GM04503 (cell line): ENCODE data around the gene ATP5PD.
A peak's percentile ranks its signal among the peaks of the same experiment; 100 is the strongest.
"Not testable (repeated sequence)": the region's sequence is repeated elsewhere in the genome, so short reads cannot be mapped to it uniquely, and the experiment has no call there.

Experiments used
- DNase-seq: peaks from one replicate; pipeline ENCODE4 v3.0.0-alpha.2; 2012; ENCODE audit warnings: low read depth

Gene ATP5PD

DNA sequence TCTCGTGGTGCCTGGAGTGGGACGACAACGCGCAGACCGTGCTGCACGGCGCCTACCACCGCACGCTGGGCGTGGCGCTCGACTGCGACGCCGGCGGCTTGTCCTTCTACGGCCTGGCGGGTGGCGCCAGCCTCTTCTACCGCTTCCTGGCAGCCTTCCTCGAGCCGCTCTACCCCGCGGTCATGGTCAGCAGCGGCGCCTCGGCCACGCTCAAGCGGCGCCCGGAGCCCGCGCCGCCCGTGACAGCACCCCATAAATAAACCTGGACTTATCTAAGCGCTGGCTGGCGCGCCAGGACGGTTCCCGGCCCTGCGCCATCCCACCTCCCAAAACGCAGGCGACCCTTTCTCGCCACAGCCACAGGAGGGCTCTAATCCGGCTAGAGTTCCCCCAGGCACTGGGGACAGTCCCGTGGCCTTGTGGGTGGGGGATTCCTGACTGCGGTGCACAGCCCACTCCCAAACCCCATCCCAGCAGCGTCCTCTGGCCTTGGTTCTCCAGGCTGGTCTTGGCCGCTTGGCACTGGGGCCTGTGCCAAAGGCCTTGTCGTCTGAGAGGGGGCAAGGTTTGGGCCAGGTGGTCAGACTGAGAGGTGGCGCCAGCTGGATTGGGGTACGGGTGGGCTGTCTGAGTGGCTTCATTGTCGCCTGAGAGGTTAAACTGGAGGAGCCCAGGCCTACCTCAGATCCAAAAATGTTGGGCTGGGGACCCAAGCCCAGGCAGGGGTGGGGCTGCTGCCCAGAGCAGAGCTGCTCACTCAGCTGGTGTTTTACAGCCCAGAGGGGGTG is 30.9 kb upstream of the ATP5PD start:
- DNase-seq = no peak

DNA sequence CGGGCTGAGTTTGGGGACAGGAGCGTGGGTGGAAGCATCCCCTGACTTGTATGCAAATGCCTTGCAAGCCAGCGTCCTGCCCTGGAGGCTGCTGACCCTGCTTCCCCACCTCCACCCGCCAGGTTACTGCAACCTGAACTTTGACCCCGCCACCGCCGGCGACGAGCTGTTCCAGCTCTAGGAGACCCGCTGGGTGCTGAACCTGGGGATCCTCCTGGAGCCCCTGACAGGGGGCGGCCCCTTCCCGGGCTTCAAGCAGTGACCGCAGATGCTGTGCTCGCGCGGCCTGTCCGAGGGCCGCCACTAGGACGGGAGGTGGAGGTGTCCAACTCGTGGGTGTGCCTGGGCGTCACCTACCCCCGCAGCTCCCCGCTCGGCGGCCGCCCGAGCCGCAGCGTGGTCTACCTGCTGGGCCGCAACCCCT is 30.3 kb upstream of the ATP5PD start:
- DNase-seq = no peak

DNA sequence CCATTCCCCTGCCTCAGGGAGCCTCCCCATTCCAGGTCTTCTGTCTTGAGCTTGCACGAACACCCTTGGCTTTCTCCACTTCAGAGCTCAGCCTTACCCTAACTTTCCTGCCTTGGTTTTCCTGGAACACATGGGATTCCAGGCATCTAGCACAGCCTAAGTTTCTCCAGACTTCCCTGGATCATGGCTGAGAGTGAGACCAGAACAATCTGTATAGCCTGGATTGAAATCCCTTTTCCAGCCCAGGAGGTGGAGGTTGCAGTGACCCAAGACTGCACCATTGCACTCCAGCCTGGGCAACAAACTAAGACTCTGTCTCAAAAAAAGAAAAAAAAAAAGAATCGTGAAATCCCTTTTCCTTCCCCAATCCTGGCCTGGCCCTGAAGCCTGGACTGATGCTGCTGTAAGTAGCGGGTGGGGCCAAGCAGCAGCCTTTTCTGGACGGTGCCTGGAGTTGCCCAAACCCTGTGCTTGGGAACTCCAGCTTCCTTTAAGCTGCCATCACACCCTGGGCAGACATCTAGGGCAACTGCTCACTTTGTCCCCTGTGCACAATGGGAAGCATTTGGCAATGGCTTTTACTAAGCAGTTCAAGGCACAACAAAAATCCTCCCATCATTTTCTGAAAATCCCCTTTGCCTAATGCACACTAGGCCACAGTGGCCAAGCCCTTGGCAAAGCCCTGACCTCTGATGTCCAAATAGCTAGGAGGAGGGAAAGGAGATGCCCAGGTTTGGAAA is 29.0 kb upstream of the ATP5PD start:
- DNase-seq = no peak

DNA sequence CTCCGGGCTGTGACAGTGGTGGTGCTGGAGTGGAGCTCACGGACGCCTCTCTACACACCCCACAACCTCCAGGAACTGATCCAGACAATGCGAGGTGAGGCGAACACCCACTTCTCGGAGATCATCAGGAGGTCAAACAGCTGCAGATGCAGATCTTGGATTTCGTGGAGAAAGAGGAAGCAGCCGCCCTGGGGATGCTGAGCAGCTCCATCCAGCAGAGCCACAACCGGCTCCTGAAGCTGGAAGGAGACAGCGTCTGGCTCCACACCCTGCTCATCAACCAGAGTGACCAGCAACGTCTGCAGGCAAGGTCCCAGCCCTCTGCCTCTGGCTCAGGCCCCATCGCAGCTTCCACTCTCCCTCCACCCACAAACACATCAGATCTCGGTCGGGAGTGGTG is 27.8 kb upstream of the ATP5PD start:
- DNase-seq = no peak

DNA sequence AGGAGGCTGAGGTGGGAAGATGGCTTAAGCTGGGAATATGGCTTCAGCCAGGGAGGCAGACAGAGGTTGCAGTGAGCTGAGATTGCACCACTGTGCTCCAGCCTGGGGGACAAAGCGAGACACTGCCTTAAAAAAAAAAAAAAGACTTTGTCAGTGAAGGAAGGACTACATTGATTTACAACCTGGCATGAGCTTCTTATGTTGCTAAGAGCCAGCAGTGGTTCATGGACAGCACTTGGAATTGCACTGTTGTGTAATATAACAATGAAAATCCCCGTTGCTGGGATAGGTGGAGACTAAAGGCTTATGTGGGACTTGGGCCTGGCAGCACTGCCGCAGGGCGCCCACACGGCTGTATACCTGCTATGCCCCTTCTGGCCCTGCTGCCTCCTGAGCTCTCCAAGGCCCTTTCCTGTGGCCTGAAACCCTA is 26.9 kb upstream of the ATP5PD start:
- peak; percentile 74 for DNase-seq

DNA sequence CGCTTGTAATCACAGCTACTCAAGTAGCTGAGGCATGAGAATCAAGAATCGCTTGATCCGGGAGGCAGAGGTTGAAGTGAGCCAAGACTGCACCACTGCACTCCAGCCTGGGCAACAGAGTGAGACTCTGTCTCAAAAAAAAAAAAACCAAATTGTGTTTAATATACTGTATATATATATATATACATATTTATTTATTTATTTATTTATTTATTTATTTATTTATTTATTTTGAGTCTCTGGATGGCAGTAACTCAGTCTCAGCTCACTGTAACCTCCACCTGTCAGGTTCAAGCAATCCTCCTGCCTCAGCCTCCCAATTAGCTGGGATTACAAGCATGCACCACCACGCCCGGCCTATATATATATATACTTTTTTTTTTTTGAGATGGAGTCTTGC is 26.1 kb upstream of the ATP5PD start:
- not testable (repeated sequence) for DNase-seq

DNA sequence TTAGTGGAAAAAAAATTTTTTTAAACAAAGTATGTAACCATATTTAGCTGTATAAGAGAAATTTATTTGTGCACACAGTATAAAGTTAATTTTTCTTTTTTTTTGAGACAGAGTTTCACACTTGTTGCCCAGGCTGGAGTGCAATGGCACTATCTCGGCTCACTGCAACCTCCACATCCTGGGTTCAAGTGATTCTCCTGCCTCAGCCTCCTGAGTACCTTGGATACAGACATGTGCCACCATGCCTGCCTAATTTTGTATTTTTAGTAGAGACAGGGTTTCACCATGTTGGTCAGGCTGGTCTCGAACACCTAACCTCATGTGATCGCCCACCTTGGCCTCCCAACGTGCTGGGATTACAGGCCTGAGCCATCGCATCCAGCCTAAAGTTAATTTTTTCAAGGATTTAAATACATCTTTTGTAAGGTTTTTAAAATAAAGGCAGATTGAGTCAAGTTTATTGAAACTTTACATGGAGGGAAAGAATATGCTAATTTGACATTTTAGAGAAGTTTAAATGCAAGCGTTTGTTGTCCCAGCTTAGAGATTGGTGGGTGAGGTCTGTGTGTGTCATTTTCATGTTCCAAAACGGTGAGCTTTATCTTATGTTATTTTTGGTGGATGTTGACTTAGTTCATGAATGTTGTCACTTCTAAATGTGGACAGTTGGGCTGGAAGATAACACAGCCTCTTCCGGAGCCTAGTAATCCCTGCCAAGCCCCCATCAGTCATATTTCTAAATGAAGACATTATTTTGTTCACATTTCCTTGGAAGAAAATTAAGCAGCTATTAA is 24.9 kb upstream of the ATP5PD start:
- not testable (repeated sequence) for DNase-seq

DNA sequence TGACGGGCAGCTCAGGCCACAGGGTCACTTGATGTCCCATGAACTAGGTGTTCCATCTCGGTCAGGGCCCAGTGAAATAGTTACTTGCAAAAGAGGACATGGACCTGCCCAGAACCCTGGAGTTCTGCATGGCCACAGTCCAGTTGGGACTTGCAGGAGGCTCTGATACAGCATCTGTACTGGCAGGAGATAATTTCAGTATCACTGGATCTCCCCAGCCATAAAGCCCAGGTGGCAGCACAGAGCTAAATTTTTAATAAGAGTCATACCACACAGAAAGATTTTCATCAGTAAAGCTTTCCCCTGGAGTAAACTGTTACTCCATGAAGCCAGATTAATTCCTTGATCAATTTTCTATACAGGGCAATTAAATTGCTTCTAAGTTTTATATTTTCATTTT is 23.0 kb upstream of the ATP5PD start:
- DNase-seq = no peak

DNA sequence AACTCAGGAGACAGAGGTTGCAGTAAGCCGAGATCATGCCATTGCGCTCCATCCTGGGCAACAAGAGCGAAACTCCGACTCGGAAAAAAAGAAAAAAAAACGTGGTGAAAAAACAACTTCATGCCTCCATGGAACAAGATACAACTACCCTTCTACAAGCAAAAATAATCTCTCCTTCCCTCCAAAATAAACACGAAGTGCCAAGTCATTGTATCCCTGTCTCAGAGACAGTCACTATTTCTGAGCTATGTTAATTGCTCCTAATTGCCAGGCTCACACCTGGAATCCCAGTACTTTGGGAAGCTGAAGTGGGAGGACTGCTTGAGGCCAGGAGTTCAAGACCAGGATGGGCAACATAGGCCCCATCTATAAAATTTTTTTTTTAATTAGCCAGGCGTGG is 22.0 kb upstream of the ATP5PD start:
- DNase-seq = no peak

DNA sequence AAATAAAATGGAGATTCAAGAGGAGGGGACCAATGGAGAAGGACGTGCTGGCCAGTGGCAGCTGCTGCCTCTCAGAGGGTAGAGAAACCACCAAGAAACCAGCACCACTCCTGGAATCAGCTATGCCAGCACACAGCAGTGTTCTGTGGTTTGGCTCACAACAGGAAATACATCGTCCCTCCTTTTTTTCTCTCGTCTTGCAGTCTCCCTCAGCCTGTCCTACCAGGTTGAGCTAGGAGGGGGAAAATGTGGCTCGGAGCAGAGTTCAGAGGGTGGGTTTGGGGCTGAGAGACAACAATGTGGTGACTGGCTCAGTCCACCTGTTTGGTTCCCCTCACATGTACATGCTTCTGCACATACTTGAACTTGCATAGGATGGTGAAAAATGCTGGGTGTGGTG is 21.1 kb upstream of the ATP5PD start:
- DNase-seq = no peak

DNA sequence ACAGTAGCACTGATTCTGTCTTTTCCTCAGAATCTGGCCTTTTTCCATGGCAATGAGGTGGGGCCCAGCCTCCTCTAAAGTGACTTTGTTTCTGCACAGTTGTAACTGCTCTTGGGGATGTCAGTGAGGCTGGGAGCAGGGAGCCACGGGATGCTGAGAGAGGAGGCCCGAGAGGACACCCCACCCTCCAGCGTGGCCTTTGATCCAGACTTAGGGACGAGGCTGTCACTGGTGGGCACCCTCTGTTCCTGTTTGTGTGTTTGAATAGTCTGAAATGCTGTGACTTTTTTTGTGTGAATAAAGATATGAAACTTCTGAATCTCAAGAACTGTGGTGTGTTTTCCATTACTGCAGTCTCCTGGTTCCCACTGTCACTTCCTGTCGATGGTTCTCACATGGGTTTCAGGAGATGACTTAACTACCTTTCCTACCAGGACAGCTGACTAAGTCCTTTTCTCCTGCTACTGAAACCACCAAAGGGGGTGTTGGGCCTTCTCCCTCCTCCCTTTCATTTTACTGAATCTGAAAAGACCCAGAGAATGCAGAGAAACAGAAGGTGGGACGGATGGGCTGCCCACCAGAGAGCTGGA is 18.9 kb upstream of the ATP5PD start:
- DNase-seq = no peak

DNA sequence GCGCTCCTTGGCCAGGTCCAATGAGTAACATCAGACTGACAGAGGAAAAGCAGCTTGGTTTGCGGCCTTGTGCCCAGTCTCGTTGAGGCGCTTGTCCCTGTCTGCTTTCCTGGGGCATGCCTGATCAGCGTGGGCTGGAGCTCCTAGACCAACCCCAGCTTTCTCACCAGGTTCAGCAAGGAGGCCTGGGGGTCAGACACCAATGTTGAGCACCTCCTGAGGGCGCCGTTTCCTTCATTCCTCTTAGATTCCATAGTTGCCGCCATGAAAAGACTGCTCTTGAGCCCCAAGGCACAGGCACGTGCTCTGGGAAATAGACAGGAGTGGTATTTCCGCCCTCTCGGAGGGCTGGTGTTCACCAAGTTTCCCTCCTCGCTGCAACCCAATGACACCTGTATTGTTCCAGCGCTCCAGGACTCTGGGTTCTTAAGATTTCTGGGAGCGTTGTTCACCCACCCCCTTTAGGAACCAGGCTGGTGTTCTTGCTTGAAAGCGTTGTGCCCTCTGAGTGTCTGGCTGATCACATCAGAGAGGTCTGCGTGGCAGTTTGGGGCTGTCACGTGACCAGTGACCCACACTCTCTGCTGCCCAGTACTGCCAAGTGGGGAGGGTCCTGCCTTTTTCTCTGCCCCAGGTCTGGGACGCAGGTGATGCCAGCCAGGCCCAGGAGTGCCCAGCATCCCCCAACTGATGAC is 18.2 kb upstream of the ATP5PD start:
- DNase-seq = no peak

DNA sequence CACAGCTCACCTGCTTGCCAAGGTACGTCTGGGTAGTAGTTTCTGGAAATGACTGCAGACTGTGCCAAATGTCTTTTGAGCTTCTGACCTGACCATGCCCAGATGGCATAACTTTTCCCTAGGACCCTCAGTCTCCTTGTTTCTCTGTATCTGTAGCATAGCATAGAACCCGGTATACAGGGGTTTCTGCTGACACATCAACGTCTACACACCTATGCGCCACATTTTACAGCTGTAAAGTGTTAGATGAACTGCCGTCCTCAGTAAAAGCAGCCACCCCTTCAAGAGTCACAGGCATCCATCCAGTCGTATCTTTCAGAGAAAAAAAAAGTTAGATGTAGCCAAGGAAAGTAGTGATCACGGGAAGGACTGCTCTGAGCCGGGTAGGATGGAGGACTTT is 17.7 kb upstream of the ATP5PD start:
- no peak for DNase-seq

DNA sequence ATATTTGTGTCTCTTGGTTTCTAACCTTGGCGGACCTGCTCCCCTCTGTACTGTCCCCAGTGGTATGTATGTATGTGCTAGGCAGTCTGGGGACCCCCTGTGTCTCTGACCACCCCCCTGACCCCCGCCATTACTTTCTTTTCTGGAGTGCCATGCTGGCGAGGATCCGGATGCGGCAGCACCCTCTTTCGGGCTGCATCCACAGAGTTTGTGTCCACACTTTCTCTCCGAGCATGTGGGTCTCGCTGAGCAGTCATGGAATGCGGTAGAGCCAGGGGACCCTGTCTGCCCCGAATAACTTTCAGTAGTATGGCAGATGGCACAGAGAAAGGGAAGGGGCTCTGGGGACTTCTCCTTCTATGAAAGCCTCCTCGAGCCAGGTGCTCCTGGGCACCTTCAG is 17.3 kb upstream of the ATP5PD start:
- DNase-seq = no peak

DNA sequence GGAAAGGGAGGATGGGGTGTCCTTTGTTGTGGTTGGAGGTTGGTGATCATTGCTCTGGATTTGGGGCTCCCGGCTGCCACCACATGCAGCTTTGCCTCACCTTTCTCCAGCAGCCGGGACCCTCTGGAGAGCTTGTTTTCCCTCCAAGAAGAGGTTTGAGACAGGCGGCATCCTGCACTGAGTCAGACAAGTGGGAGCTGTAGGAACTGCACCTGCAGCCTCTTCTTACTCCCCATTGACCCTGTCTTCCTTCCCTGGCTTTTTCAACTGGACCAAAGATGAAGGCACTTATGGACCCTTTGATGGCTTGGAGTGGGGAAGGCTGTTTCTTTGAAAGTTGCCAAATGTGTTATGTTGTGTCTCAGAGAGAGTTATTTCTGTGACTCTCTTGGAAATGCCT is 16.9 kb upstream of the ATP5PD start:
- DNase-seq = no peak

DNA sequence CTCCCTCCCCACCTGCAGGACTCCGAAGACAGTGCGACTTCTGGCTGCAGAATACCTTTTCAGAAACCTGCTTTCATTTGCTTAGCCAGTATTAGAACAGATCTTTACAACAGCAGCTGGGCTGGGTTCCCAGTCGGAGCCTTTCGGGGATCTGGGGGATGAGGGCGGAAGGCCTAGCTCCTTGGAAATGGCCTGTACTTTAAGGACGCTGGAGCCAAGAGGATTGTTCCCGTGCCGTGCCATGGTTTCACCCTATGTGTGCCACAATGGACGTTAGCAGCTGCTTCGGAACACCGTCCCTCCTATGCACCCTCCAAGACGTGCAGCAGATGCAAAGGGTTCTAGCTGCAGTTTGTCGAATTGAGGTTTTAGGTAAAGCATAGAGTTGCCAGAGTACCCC is 16.4 kb upstream of the ATP5PD start:
- no peak for DNase-seq

DNA sequence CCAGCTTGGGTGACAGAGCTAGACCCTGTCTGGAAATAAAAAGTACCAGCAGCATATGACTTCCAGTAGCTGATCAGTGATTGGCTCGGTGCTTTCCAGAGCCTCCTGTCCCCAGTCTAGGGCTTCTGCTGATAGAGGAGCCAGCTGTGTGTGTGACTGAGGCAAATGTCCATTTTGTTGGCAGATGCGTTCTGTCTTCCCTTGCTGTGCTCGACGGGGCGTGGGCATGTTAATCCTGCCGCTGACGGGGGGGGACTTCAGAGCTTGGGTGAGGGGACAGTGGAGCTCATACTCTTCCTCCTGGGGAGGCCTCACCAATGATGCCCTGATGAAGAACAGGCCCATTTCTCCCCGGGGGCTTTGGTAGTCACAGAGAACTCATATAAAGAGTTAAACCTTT is 14.8 kb upstream of the ATP5PD start:
- DNase-seq = no peak

DNA sequence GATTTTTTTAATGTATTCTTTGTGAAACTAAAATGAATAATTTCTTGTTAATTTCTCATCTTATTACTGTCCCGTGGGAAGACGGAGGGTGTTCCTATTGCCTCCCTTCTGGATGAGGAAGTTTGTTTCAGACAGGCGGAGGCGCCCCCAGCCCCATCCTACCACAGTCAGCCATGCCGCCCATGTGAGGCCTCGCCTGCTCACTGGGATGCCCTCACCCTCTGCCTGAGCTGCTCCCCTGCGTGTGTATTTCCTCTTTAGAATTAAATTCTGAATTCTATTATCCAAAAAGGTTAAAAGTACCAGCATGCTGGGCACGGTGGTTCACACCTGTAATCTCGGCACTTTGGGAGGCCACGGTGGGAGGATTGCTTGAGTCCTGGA is 14.3 kb upstream of the ATP5PD start:
- DNase-seq = no peak

DNA sequence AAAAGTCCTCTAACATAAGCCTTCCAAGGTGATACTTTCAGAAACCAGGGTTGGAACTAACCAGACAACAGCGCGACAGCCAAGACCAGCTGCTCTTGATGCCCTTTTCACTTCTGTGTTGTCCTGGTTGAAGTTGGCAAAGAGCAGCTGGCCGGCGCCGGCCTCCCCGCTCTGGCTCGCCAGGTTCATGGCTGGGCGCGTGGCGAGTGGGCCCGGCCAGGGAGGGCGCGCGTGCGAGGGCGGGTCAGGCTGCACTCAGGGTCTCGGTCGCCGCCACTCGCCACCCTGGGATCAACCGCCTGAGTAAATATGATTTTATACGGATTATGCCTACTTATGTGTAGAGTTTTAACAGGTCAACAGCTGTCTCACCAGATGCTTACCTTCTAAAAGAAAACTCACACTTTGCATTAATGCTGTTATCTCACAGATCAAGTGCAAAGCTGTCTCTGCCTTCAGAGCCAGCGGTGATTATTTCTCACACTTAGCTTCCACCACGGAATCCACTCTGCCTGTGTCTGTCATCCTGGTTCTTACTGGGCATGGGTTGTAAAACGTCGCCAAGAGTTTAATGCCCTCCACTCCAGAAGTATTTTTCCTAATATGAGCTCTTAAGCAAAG is 13.8 kb upstream of the ATP5PD start:
- DNase-seq = no peak

DNA sequence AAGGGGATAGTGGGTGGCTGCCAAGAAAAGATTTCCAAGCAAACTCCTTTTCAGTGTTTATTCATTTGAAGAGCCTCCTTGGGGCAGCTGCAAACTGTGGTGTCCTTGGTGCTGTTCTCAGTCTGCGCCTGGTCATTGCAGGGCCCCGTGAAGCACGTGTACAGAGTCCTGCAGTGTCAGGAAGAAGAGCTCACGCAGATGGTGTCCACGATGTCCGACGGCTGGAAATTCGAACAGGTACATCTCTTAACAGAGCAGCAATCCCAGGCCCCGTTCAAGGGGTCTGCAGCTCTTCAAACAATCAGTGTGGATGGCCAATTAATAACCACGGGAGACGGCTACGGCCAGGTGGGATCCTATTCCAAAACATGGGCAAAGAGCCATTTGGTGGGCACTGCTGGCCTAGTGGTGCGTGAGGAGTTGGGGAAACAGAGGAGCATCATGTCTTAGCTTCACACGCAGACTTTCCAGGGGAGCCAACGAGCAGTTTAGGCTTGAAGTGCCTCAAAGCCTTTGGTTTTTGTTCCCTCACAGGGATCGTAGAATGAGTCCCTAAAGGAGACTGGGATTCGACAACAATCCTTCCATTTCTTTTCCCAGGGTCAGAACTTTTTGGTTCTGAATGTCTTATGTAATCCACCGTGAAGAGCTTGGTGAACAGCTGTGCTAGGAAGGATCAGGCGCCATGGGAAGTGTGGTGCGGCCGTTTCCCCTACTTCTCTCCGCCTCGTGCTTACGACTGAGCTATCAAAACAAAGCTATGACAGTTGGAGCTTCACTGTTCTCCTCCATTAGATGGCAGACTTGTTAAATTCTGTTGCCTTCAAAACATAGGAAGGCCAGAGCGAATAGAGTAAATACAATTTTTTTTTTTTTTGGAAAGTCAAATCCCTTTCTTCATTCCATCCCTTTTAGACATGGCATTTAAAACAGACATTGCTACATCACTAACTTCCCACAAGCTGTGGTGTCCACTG is 12.9 kb upstream of the ATP5PD start:
- DNase-seq = peak; percentile 72
